ENCODE results near the gene SYDE1.
"Not testable (repeated sequence)": the region's sequence is repeated elsewhere in the genome, so short reads cannot be mapped to it uniquely, and the experiment has no call there.

Gene SYDE1, protein sequence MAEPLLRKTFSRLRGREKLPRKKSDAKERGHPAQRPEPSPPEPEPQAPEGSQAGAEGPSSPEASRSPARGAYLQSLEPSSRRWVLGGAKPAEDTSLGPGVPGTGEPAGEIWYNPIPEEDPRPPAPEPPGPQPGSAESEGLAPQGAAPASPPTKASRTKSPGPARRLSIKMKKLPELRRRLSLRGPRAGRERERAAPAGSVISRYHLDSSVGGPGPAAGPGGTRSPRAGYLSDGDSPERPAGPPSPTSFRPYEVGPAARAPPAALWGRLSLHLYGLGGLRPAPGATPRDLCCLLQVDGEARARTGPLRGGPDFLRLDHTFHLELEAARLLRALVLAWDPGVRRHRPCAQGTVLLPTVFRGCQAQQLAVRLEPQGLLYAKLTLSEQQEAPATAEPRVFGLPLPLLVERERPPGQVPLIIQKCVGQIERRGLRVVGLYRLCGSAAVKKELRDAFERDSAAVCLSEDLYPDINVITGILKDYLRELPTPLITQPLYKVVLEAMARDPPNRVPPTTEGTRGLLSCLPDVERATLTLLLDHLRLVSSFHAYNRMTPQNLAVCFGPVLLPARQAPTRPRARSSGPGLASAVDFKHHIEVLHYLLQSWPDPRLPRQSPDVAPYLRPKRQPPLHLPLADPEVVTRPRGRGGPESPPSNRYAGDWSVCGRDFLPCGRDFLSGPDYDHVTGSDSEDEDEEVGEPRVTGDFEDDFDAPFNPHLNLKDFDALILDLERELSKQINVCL

DNA sequence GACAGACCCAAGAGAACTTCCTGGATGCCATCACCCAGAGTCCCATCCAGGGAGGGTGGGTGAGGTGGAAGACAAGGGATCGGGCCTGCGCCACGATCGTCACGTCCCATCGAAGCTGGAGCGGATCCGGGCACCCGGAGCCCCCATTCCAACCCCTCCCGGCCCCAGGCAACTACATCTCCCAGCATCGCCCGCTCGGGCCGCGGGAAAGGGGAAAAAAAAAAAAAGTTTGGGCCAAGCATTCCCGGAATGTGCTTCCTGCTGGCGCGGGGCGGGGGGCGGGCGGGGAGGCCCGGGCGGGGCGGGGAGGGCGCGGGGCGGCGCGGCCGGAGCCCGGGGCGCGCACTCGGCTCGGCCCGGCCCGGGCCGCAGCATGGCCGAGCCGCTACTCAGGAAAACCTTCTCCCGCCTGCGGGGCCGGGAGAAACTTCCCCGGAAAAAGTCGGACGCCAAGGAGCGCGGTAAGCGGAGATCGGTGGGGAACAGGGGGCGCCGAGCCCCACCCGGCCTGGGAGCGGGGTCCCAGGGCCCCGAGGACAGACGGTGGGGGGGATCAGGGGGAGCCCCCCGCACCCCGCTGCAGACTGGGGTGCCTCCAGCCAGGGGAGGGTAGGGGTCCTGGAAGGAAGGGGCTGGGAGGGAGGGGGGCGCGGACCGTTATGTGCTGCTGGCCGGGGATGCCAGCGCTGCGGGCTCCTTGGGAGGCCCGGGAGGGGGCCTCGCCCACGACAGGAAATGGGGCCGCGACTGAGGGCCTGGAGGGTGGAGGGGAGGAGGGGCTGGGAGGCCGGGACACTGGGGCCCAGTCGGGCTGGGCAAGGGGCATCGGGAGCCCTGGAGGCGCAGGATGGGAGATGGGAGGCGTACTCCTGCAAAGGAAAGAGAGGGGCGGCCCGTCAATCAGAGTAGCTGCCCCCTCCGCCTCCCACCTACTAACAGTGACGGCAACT is at the start of gene SYDE1:
SYDE1 (plus strand) TSS at position 341 of the 950 bp plus-strand sequence; CDS start at position 374, 33 bp downstream.
- DNase-seq (ENCODE audit: low read depth), result peak; percentile 30

DNA sequence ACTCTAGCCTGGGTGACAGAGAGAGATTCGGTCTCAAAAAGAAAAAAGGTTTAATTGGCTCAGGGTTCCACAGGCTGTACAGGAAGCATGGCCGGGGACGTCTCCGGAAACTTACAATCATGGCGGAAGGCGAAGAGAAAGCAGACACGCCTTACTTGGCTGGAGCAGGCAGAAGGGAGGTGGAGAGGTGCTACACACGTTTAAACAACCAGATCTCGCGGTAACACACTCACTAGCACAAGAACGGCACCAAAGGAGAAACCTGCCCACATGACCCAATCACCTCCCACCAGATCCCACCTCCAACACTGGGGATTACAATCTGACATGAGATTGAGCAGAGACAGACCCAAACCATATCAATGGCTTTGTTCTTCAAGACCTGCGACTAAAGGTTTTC is 45.2 kb upstream of the SYDE1 start:
- DNase-seq (ENCODE audit: low read depth), result no peak

DNA sequence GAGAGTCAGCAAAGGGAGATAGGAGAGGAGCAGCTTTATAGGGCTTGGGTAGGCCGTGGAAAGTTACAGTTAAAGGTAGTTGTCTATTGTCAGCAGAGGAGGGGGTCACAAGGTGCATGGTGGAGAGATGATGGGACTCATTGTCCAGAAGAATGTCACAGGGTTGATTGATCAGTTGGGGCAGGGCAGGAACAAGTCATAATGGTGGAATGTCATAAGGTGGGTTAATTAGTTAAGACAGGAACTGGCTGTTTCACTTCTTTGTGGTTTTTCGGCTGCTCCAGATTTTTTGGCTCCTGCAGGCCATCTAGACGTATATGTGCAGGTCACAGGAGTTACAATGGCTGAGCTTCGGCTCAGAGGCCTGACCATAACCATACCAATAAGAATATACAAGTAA is 36.8 kb upstream of the SYDE1 start:
- not testable (repeated sequence) for DNase-seq (ENCODE audit: low read depth)

DNA sequence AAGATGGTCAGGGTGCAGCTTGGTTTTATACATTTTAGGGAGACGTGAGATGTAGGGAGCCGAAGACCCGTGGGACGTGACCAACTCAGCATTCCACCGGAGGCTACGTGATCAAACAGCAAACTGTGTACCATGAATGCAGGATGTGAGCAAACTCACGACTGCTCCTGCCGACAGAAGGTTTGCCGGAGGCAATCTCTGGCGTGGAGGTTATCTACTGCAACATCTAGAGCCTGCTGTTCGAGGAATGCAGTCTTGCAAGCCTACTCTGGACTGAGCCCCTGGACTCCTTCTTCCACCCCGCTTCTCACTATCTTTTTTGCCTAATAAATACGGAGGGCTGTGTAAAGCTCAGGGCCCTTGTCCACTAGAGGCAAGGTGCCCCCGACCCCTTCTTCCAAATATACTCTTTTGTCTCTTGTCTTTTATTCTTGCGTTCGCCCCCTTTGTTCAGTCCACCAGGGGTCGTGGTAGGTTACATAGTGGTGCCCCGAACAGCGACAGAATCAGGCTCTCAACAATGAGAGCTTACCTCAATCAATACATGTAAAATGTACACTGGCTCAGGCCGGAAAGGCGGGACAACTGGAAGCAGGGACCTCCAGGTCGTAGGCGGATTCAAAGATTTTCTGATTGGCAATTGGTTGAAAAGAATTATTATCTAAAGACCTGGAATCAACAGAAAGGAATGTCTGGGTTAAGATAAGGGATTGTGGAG is 34.1 kb upstream of the SYDE1 start:
- no peak for DNase-seq (ENCODE audit: low read depth)

DNA sequence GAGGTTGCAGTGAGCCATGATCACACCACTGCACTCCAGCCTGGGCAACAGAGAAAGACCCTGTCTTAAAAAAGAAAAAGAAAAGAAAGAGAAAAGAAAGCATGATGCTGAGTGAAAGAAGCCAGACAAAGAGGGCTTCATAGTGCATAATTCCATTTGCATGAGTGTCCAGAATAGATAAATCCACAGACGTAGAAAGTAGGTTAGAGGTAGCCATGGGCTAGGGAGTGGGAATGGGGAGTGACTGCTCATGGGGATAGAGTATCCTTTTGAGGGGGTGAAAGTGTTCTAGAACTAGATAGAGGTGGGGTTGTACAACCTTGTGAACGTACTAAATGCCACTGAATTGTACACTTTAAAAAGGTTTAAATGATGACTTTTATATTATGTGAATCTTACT is 32.8 kb upstream of the SYDE1 start:
- DNase-seq (ENCODE audit: low read depth), result no peak

DNA sequence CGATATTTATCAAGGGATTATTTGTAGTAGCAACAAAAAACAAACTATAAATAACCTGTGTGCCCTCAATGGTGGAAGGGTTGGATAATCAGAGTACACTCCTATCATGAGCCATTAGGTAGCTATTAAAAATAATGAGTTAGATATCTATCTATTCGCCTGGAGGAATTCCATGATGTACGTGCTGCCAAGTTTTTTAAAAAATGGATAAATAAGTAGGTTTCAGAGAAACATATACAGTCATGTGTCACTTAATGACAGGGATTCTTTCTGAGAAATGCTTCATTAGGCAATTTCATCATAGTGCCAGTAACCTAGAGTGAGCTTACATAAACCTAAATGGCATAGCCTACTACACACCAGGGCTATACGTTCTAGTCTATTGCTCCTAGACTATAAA is 31.4 kb upstream of the SYDE1 start:
- DNase-seq (ENCODE audit: low read depth), result no peak

DNA sequence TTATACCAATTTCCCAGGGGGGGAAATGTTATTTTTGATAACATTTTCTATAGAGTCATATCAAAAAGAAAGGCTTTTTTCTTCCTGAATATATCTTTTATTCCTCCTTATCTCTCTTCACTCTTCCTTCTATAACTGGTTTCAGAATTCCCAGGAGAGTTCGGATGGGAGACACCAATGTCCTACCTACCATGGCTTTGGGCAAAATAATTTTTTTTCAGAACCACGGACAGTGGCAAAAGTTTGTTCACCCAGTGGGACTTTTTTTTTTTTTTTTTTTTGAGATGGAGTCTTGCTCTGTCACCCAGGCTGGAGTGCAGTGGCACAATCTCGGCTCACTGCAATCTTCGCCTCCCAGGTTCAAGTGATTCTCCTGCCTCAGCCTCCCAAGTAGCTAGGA is 27.2 kb upstream of the SYDE1 start:
- DNase-seq (ENCODE audit: low read depth), result not testable (repeated sequence)

DNA sequence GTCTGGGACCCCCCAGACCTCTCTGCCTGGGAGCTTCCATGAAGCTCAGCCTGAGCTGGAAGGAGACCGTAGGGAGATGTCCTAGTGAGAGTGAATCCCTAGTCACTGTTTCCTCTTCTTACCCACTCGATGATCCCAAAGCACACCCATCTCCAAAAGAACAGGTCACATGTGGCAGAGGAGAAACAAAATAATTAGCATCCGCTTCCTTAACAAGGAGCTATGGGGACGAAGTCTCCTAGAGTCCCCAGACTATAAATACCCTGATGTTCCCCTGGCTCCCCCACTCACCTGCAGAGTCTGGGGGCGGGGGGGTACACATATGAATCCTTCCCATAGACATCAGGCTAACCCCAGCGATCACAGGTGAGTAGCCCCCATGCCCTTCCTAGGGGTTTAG is 25.3 kb upstream of the SYDE1 start, which contains the start of gene OR1I1:
OR1I1 (plus strand) TSS at position 301 of the 400 bp plus-strand sequence. CDS start 4,855 bp downstream, outside the sequence.
- DNase-seq (ENCODE audit: low read depth), result no peak

DNA sequence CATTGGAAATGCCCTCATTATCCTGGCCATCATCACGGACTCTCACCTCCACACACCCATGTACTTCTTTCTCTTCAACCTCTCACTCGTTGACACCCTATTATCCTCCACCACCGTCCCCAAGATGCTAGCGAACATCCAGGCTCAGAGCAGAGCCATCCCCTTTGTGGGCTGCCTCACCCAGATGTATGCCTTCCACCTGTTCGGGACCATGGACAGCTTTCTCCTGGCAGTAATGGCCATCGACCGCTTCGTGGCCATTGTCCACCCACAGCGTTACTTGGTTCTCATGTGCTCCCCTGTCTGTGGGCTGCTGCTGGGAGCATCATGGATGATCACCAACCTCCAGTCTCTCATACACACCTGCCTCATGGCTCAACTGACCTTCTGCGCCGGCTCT is 20.0 kb upstream of the SYDE1 start:
- no peak for DNase-seq (ENCODE audit: low read depth)

DNA sequence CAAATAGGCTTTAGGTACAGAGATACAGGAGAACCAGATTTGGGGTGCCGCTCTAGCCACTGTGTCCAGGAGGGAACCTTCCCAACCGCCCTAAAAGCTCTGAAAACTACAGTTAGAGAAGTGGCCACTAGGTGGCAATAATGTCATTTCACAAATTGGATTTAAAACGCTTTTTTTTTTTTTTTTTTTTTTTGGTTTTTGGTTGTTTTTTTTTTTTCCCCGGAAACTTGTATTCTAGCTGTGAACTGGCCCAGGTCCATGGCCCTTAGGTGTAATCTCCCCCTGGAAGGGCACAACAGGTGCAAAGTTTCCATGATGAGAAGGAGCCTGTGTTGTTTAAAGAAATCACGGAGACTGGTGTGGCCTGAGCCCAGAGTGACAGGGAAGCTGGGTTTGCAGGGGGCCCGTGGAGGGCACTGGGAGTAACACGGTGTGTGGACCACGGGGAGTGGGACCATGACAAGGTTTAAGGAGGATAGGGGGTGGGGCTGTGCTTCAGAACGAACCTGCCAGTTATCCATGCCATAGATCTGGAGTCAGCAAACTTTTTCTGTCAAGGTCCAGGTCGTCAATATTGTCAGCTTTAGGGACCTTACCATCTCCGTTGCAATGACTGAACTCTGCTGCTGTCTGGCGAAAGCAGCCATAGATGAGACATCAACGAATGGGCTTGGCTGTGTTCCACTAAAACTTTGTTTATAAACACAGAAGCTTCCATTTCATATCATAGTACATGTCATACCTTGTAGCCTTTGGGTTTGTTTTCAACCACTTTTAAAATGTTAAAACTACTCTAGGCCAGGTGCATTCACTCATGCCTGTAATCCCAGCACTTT is 15.1 kb upstream of the SYDE1 start:
- DNase-seq (ENCODE audit: low read depth), result no peak

DNA sequence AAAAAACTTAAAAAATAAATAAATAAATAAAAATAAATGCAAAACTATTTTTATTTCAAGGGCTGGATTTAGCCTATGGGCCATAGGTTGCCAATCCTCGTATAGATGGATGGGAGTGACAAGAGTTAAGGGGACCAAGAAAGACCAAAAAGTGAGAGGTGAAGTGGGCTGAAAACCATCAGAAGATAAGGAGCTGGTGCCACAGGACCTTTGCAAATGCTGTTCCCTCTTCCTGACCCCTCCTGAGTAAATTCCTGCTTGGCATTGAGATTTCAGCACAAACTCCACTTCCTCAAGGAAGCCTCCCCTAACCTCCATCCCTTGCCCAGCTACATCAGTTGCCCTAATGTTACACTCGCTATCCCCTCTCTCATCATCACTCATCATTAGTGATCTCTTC is 14.2 kb upstream of the SYDE1 start:
- DNase-seq (ENCODE audit: low read depth), result no peak

DNA sequence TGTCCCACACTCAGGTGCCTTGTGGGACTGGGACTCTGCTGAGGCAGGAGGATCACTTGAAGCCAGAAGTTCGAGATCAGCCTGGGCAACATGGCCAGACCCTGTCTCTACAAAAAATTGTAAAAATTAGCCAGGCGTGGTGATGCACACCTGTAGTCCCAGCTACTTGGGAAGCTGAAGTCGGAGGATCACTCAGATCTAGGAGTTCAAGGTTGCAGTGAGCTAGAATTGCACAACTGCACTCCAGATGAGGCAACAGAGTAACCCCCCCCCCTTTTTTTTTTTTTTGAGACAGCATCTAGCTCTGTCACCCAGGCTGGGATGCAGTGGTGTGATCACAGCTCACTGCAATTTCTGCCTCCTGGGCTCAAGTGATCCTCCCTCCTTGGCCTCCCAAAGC is 11.0 kb upstream of the SYDE1 start:
- DNase-seq (ENCODE audit: low read depth), result no peak

DNA sequence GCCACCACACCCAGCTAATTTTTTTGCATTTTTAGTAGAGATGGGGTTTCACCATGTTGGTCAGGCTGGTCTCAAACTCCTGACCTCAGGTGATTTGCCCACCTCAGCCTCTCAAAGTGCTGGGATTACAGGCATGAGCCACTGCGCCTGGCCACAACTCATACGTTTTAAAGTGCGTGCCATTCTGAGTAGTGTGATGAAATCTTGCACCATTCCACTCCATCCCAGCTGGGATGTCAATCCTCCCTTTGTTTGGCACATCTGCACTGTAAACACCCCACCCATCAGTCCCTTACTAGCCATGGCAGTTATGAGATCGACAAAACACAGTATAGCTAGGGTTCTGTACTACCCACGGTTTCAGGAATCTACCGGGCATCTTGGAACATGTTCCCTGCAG is 9.2 kb upstream of the SYDE1 start:
- DNase-seq (ENCODE audit: low read depth), result not testable (repeated sequence)

DNA sequence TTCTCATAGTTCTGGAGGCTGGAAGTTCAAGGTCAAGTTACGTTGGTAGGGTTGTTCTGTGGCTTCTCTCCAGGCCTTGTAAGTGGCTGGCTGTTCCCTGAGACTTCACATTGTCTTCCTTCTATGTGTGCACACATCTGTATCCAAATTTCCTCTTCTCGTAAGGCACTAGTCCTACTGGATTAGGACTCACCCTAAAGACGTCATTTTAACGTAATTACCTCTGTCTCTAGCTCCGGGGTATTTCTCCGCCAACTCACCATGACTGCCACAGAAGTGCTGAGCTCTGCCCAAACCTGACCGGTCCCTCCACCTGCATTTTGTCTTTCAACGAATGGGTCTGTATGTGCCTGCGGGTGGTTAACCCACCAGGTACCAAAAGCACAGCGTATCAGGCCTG is 8.7 kb upstream of the SYDE1 start:
- no peak for DNase-seq (ENCODE audit: low read depth)

DNA sequence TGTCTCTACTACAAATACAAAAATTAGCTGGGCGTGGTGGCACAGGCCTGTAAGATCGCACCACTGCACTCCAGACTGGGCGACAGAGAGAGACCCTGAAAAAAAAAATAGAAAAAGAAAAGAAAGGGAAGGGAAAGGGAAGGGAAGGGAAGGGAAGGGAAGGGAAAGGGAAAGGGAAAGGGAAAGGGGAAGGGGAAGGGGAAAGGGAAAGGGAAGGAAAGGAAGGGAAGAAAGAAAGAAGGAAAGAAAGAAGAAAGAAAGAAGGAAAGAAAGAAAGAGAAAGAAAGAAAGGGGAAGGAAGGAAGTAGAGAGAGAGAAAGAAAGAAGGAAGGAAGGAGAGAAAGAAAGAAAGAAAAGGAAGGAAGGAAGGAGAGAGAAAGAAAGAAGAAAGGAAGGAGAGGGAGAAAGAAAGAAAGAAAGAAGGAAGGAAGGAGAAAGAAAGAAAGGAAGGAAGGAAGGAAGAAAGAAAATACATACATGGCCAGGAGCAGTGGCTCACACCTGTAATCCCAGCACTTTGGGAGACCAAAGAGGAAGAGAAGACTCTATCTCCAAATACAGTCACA is 8.1 kb upstream of the SYDE1 start:
- DNase-seq (ENCODE audit: low read depth), result no peak

DNA sequence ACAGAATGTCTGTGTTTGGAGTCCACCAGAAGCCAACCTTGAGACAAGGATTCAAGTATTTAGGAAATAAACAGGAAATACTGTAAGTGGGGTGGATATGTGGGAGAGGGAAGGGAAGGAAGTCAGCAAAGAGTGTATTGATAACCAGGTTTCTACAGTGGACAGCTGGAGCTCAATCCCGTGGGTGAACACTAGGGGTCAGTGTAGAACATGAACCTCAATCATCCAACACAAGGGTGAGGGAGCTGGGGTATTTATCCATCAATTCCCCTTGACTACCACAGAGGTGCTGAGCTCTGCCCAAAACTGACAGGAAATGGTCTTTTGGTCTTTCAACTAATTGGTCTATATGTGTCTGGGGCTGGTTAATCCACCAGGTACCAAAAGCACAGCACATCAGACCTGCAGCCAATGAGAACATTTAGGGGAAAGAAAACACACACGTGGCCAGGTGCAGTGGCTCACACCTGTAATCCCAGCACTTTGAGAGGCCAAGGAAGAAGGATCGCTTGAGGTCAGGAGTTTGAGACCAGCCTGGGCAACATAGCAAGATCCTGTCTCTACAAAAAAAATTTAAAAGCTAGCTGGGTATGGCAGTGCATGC is 5.6 kb upstream of the SYDE1 start:
- peak; percentile 31 for DNase-seq (ENCODE audit: low read depth)

DNA sequence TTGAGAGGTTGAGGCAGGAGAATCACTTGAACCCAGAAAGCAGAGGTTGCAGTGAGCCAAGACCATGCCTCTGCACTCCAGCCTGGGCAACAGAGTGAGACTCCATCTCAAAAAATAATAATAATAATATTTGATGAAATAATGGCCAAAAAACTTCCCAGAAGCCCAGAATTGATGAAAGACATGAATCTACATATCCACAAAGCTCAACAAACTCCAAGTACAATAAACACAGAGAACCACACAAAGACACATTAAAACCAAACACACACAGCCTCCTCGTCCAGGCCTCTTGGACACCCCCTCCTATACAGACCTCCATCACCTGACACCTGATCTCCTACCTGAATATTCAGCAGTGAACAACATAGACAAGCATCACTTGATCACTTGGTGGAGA is 3.2 kb upstream of the SYDE1 start:
- no peak for DNase-seq (ENCODE audit: low read depth)

DNA sequence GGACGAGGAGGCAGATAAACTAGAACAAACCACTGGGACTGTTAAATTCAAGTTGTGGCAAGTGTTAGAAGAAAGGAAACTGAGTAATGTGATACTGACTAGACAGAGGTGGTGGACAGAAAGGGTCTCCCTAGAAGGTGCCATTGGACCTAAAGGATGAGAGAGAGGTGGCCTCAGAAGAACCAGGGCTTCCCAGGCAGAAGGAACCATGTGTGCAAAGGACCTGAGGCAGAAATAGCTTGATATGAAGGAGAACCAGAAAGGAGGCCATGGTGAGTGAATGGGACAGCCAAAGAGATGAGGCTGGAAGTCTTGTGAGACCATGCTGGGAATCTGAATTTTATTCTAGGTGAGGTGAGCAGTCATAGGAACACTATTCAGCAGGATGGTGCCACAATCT is 2.8 kb upstream of the SYDE1 start:
- no peak for DNase-seq (ENCODE audit: low read depth)

DNA sequence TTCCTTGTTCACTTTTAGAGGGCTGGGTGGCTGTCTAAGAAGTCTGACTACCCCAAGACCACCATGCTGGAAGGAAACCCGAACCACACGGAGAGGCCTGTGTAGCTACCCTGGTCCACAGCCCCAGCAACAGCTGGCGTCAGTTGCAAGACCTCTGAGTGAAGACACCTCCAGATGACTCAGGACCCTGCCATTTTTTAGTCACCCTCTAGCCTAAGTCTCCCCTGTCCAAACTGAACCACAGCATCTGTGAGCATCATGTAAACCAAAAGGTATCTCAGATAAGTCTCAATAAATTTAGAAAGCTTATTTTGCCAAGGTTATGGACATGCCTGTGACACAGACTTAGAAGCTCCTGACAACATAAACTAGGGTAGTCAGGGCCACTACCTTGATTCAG is 2.2 kb upstream of the SYDE1 start:
- DNase-seq (ENCODE audit: low read depth), result no peak
